EH (cell line): ENCODE data around the gene ABCB9.

Experiments
- DNase-seq: peaks from one replicate; pipeline ENCODE4 v3.0.0-alpha.2; 2015; ENCODE audit warnings: low read depth

Gene ABCB9

GRCh38 chr12:122963941-122964265 lies 2.4 kb downstream of the ABCB9 start:
- DNase-seq: no peak

DNA sequence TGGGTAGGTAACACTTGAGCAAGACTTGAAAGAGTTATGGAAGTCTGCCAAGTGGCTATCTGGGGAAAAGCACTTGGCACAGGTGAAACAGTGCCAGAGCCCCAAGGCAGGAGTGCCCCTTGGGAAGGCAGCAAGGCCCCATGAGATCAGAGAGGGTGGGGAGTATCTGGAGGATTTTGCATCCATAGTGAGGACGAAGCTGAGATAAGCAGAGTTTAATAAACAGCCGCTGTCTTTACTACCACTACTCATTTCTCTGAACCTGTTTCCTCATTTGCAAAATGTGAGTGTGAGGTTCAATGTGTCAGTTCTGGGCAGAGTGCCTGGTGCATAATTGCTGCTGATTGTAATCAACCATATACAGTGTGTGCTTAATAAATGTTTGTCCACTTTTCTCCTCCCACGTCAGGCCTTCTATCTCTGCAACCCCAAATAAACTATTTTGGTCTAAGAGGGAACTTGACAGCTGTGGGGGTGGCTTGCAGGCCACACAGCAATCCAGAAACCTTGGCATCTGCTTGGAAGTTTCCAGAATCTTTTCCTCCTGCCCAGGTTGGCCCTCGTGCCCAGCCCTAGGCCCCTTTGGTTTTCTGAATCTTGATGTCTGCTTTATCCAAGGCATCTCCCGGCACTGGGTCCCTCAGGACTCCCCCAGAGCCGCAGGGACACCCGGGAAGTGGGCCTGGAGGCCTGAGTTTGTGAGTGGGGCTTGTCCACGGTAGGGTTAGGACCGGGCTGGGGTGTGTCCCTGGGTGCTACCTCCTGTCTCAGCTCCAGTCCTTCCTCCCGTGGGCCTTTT lies 4.5 kb downstream of the ABCB9 start:
- no peak for DNase-seq

GRCh38 chr12:122960193-122960569 lies 6.1 kb downstream of the ABCB9 start:
- no peak for DNase-seq

DNA sequence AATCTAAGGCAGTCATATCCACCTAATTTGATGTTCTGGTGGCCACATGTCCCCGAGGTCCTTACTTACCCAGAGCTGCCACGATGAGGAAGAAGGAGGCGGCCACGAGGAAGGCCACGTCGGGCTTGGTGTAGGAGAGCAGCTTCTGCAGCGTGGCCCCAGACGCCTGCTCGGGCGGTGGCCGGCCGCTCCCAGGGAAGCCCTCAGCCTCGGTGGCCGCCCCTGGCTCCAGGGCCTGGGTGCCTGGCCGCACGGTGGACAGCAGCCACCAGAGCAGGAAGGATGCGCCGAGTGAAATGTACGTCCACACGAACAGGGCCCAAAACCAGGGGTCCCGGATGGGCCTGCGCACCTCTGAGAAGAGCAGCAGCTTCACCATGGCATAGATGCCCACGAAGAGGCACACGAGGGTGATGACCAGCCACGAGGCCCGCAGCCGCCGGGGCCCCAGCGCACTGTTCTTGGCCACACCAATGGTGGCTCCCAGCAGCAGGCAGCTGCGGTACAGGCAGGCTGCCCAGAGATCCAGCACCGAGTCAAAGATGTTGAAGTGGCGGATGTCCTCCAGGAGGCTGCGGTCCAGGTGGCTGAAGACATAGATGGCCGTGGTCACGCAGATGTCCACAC lies 6.6 kb downstream of the ABCB9 start:
- DNase-seq: no peak

- no peak for DNase-seq
Measured at GRCh38 chr12:122958198-122958888, 7.9 kb downstream of the ABCB9 start.

GRCh38 chr12:122956035-122956434 lies 10.2 kb downstream of the ABCB9 start:
- DNase-seq: no peak

GRCh38 chr12:122955156-122955555 lies 11.1 kb downstream of the ABCB9 start:
- DNase-seq: no peak

- DNase-seq: peak; percentile 79
Measured at GRCh38 chr12:122951979-122952892, 14.0 kb downstream of the ABCB9 start.

DNA sequence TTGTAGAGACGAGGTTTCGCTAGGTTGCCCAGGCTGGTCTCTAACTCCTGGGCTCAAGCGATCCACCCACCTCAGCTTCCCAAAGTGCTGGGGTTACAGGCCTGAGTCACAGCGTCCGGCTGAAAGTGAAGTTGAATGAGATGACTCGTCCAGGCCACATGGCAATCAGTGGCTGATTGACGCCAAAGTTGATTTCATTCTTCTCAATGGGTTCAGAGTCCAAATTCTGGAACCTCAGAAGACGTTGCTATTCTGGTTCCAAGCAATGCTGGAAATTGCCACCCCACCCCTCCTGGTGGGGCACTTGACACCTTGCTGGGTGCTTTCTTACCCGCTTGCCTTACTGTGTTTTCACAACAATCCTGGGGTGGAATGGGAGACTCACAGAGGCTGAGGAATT lies 14.9 kb downstream of the ABCB9 start:
- DNase-seq: peak; percentile 70

- no peak for DNase-seq
Measured at GRCh38 chr12:122949816-122950675, 16.2 kb downstream of the ABCB9 start.

GRCh38 chr12:122949405-122949804 lies 16.9 kb downstream of the ABCB9 start:
- no peak for DNase-seq

DNA sequence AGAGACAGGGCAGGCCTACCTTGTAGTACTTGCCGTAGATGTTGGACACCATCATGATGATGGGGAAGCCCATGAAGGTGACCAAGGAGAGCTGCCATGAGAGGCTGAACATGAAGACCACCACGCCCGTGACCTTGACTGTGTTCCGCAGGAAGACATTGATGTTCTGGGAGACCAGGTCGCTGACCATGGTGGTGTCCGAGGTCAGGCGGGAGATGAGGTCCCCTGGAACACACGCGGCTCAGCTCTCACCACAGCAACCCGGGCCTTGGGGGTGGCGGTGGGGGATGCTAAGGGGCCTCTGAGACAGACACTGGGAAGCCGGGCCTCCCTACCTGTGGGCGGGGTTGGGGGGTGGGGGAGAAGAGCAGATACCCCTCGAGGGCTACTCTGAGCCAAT lies 17.7 kb downstream of the ABCB9 start:
- DNase-seq: no peak

DNA sequence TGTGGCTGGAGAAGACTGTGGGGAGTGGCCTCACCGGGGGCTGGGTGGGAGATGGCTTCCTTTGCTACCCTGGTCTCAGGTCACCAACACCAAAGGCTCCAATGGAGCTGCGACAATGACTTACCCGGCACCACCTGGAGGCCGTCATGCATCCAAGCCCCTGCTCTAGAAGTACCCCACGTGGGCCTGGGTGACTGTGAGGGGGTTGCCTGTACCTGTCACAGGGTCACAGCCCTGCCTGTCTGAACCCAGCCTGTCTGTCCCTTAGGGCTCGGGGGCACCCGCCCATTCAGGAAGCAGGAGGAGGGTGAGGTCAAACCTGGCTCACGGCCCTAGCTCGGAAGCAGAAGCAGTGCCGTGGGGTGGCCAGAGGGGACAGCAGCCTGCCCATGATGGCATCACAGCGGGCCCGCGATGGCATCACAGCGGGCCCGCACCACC lies 18.9 kb downstream of the ABCB9 start:
- DNase-seq: no peak

DNA sequence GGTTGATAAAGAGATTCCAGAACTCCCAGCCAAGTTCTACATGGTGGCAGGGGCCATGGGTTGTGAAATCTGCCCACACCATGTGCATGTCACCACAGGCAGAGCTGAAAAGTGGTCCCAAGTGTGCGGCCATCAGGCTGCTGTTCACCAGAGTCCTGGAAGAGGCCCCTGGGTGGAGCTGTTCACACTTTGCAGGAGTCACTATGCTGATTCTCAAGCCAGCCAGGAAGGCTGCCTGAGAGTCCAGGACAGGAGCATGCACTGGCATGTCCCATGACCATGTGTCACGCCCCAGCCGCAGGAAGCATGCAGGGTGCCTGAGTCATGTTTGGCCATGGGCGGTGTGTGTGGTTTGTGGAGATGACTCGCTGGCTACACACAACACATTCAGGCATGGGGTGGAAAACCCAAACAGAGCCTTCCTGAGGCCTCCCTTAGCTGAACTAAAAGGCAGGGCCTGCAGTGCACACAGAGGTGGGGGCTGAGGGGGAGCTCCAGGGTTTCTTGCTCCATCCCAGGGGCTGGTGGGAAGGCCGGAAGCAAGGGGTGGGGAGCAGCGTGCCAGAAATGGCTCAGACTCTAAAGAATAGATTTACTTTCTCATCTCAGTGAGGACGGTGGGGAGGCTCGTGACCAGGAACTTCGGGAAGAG lies 19.4 kb downstream of the ABCB9 start:
- DNase-seq: peak; percentile 100

- peak; percentile 50 for DNase-seq
Measured at GRCh38 chr12:122944605-122945592, 21.4 kb downstream of the ABCB9 start.

DNA sequence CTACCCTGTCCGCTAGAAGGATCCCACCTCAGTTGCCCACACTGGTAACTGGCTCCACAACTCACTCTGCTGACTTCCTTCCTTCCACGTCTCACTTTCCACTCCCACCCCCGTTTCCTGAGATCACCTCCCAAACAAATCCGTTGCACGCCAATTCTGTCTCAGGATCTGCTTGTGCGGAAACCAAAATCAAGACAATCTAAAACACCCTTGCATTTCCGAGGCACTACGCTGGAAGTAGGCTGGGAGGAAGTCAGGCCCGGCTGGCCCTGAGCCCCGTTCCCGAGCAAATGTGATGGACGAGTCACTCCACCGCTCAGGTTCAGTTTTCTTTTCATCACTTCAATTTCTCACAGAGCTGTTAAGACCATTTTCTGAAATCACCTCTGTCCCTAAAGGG lies 23.1 kb downstream of the ABCB9 start:
- no peak for DNase-seq

DNA sequence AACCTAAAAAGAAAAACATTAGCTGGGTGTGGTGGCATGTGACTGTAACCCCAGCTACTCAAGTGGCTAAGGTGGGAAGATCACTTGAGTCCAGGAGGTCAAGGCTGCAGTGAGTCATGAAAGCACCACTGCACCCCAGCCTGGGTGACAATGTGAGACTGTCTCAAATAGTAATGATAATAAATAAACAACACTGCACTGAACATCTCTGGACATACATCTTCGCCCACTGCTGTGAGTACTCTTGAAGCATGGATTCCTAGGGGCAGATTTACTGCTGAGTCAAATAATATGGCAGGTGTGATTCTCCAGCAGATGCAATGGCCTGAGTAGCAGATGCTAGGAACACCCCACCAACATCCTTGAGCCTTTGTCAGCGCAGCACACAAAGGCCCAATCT lies 23.6 kb downstream of the ABCB9 start:
- DNase-seq: peak; percentile 37

DNA sequence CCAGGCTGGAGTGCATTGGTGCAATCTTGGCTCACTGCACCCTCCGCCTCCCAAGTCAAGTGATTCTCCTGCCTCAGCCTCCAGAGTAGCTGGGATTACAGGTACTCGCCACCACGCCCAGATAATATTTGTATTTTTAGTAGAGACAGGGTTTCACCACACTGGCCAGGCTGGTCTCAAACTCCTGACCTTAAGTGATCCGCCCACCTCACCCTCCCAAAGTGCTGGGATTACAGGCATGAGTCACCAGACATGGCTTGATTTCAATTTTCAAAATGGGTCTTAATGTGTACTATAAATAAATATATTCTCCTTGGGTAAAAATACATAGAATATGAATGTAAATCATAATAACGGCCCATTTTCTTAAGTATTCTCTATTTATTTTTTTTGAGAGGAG lies 24.9 kb downstream of the ABCB9 start:
- peak; percentile 58 for DNase-seq

DNA sequence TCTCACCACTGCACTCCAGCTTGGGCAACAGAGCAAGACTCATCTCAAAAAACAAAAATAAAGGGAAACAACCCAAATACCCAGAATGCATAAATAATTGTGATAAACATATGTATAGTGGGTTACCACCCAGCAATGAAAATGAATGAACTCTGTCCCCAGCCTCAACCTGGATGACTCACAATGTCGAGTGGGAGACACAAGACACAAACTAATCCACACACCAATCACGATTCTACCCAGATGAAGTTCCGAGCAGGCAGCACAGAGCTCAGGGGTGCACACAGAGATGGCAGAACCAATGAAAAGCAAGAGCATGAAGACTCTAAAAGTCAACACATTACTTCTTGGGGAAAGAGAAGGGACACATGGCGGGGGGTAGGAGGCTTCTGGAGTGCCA lies 27.1 kb downstream of the ABCB9 start:
- DNase-seq: no peak
